ENCODE results near the gene NEU1. TPM values are rescaled to one million over a fixed set of nuclear protein-coding genes. Genes with fewer than 3 reads are reported as not detected.
A peak's percentile ranks its signal among the peaks of the same experiment; 100 is the strongest.

Gene NEU1
- total and polyA plus RNA-seq, 2 donors (not counting 1 experiment from before 2014, with no cell fraction given), result 51.2 to 100 TPM

GRCh38 chr6:31892821-31893220 is 30.2 kb upstream of the NEU1 start:
- no peak overlapping the region for H3K27ac ChIP-seq (ENCODE audit: insufficient read depth, low read length)
- H3K9me3 ChIP-seq (ENCODE audit: control insufficient read depth, insufficient read depth, low read depth, low read length), result no peaks in the 10 kb centered on the region
- H4K20me1 ChIP-seq (ENCODE audit: control insufficient read depth, extremely low read depth, insufficient read depth, low read length), result no peaks in the 10 kb centered on the region
- TF ChIP-seq, protein P1, sequence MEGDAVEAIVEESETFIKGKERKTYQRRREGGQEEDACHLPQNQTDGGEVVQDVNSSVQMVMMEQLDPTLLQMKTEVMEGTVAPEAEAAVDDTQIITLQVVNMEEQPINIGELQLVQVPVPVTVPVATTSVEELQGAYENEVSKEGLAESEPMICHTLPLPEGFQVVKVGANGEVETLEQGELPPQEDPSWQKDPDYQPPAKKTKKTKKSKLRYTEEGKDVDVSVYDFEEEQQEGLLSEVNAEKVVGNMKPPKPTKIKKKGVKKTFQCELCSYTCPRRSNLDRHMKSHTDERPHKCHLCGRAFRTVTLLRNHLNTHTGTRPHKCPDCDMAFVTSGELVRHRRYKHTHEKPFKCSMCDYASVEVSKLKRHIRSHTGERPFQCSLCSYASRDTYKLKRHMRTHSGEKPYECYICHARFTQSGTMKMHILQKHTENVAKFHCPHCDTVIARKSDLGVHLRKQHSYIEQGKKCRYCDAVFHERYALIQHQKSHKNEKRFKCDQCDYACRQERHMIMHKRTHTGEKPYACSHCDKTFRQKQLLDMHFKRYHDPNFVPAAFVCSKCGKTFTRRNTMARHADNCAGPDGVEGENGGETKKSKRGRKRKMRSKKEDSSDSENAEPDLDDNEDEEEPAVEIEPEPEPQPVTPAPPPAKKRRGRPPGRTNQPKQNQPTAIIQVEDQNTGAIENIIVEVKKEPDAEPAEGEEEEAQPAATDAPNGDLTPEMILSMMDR (conservative IDR thresholded peaks at IDR 0.05 in 1 of 2, IDR thresholded peaks at IDR 0.05 in 1 of 2; ENCODE audit: low read depth in 1 of 2, low read length in 2 of 2), result no peak
- no peak for TF ChIP-seq EZH2 (IDR thresholded peaks at IDR 0.05; ENCODE audit: low read length, missing control alignments)
- H3K36me3 ChIP-seq (ENCODE audit: control insufficient read depth, insufficient read depth, low read length), result peaks cover 14% of the 10 kb centered on the region
- no peak overlapping the region for H3K4me2 ChIP-seq (ENCODE audit: extremely low read depth, insufficient read depth, low read length)
- H3K4me3 ChIP-seq (replicated peaks in 1 of 4; ENCODE audit: control extremely low read depth in 1 of 4, insufficient read depth in 1 of 4, low read depth in 3 of 4, low read length in 4 of 4), result no peak overlapping the region
- no peak overlapping the region for H3K9ac ChIP-seq (ENCODE audit: insufficient read depth, low read length)
- H2AFZ ChIP-seq (ENCODE audit: low read length), result no peak overlapping the region
- H3K79me2 ChIP-seq (ENCODE audit: control insufficient read depth, insufficient read depth, low read length), result peaks cover 2% of the 10 kb centered on the region
- H3K27me3 ChIP-seq (ENCODE audit: control insufficient read depth, insufficient read depth, low read length), result no peaks in the 10 kb centered on the region
- DNase-seq (ENCODE audit: low read depth in 2 of 2), result no peak
- H3K4me1 ChIP-seq (ENCODE audit: control insufficient read depth, extremely low read depth, insufficient read depth, low read length), result peaks cover 2% of the 10 kb centered on the region

DNA sequence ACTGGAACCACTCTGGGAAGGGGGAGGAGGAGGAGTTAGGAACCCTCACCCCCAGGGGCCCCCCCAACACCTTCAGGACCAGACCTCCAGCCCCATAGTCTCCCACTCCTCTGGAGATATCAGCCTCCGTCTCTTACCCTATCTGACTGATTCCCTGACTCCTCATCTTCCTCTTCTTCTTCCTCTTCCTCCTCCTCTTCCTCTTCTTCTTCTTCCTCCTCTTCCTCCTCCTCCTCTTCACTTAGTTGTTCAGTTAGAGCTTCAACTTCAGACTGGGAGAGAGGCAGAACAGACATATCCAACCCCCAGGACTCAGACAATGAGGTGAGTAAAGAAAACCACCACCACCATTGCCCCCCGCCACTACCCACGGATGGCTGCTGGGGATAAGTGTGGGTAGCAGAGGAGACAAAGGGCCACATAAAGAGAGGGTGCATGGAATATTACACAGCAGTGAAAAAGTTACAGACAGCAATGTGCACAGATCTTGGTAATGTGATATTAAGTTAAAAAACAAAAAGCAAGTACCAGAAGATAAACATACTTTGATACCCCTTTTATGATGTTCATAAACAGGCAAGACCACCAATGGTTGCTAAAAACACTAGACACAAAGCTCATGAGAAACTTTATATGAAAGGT is 26.8 kb upstream of the NEU1 start:
- no peak overlapping the region for H3K4me2 ChIP-seq (ENCODE audit: extremely low read depth, insufficient read depth, low read length)
- H3K27ac ChIP-seq (ENCODE audit: insufficient read depth, low read length), result no peak overlapping the region
- no peaks in the 10 kb centered on the region for H3K9me3 ChIP-seq (ENCODE audit: control insufficient read depth, insufficient read depth, low read depth, low read length)
- TF ChIP-seq EZH2 (IDR thresholded peaks at IDR 0.05; ENCODE audit: low read length, missing control alignments), result no peak
- no peak overlapping the region for H2AFZ ChIP-seq (ENCODE audit: low read length)
- no peaks in the 10 kb centered on the region for H3K27me3 ChIP-seq (ENCODE audit: control insufficient read depth, insufficient read depth, low read length)
- no peak overlapping the region for H3K9ac ChIP-seq (ENCODE audit: insufficient read depth, low read length)
- H3K4me1 ChIP-seq (ENCODE audit: control insufficient read depth, extremely low read depth, insufficient read depth, low read length), result no peaks in the 10 kb centered on the region
- DNase-seq (ENCODE audit: low read depth in 2 of 2), result no peak
- no peaks in the 10 kb centered on the region for H4K20me1 ChIP-seq (ENCODE audit: control insufficient read depth, extremely low read depth, insufficient read depth, low read length)
- H3K36me3 ChIP-seq (ENCODE audit: control insufficient read depth, insufficient read depth, low read length), result peaks cover 30% of the 10 kb centered on the region
- no peaks in the 10 kb centered on the region for H3K79me2 ChIP-seq (ENCODE audit: control insufficient read depth, insufficient read depth, low read length)
- no peak overlapping the region for H3K4me3 ChIP-seq (replicated peaks in 1 of 4; ENCODE audit: control extremely low read depth in 1 of 4, insufficient read depth in 1 of 4, low read depth in 3 of 4, low read length in 4 of 4)

DNA sequence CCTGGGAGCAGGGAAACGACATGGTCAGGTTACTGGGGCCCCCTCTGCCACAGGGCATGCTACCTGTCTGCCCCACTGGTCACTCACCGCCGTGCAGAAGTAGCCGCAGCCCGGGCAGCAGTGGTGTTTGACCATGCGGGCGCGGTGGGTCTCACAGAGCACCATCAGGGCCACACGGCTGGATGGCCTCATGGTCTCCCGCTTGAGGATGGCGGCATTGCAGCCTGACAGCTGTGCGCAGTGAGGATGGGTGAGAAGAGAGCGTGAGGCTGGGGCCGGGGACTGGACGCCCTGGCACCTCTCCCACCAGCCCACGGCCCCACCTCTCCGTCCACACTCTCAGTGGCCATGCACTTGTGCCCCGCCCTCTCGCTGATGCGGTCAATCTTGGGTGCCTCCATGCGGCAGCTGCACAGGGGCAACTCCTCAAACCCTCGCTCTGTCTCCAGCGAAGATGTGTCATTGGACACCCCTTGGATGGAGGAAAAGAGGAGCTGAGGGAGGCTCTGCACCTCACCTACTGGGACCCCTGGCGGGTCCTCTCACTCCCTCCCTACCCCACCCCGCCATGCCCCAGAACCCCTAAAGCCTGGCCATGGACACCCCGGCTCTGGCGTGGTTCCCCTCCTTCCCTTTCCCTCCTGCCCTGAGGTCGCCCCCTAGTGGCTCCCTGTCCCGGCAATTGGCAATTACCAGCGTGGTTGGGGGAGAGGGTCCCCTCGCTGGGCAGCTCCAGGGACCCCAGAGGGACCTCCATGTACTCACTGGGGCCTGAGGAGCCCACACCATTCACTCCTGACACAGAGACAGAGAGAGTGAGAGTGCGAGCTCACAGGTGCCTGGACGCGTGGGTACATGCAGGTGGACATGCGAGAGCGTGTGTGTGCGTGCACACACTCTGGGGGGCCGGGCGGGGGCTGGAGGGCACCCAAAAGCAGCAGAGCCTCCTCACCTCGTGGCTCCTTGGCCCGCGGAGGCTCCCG is 25.9 kb upstream of the NEU1 start:
- peaks cover 30% of the 10 kb centered on the region for H3K36me3 ChIP-seq (ENCODE audit: control insufficient read depth, insufficient read depth, low read length)
- no peak overlapping the region for H3K9ac ChIP-seq (ENCODE audit: insufficient read depth, low read length)
- H3K4me3 ChIP-seq (replicated peaks in 1 of 4; ENCODE audit: control extremely low read depth in 1 of 4, insufficient read depth in 1 of 4, low read depth in 3 of 4, low read length in 4 of 4), result no peak overlapping the region
- no peak overlapping the region for H2AFZ ChIP-seq (ENCODE audit: low read length)
- no peaks in the 10 kb centered on the region for H4K20me1 ChIP-seq (ENCODE audit: control insufficient read depth, extremely low read depth, insufficient read depth, low read length)
- no peaks in the 10 kb centered on the region for H3K9me3 ChIP-seq (ENCODE audit: control insufficient read depth, insufficient read depth, low read depth, low read length)
- no peak for TF ChIP-seq EZH2 (IDR thresholded peaks at IDR 0.05; ENCODE audit: low read length, missing control alignments)
- TF ChIP-seq, protein P1 (conservative IDR thresholded peaks at IDR 0.05 in 1 of 2, IDR thresholded peaks at IDR 0.05 in 1 of 2; ENCODE audit: low read depth in 1 of 2, low read length in 2 of 2), result peak; percentile 65 to 67
- no peak overlapping the region for H3K27ac ChIP-seq (ENCODE audit: insufficient read depth, low read length)
- DNase-seq (ENCODE audit: low read depth in 2 of 2), result no peak
- no peaks in the 10 kb centered on the region for H3K4me1 ChIP-seq (ENCODE audit: control insufficient read depth, extremely low read depth, insufficient read depth, low read length)
- no peaks in the 10 kb centered on the region for H3K27me3 ChIP-seq (ENCODE audit: control insufficient read depth, insufficient read depth, low read length)
- H3K79me2 ChIP-seq (ENCODE audit: control insufficient read depth, insufficient read depth, low read length), result no peaks in the 10 kb centered on the region
- H3K4me2 ChIP-seq (ENCODE audit: extremely low read depth, insufficient read depth, low read length), result no peak overlapping the region
